Measurements from ENCODE around the gene ANKAR.

DNA sequence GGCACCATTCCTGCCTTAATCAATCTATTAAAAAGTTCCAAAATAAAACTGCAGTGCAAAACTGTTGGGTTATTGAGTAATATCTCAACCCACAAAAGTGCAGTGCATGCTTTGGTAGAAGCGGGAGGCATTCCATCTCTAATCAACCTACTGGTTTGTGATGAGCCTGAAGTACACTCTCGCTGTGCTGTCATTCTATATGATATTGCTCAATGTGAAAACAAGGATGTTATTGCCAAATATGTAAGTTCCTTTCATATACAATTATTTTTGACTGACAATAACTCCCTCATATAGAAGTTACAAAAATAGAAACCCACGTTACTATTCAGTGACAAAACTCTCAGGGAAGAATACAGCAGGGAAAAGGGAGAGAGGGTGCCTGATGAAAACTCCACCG, 45.1 kb downstream of the ANKAR start:
- TF ChIP-seq BACH2 (CRISPR knock-in tag; IDR thresholded peaks at IDR 0.05; ENCODE audit: borderline replicate concordance): no peak
- no peak for TF ChIP-seq ZFP30 (CRISPR knock-in tag; IDR thresholded peaks at IDR 0.05)
- no peak for TF ChIP-seq ZNF70 (CRISPR knock-in tag; IDR thresholded peaks at IDR 0.05)
- TF ChIP-seq SNAI2 (CRISPR knock-in tag; IDR thresholded peaks at IDR 0.05): no peak

Measured in SK-N-SH treated with all-trans-retinoic acid at 6 μM for 48 hours (cell line).